ENCODE results near the gene ETV3L. TPM values are rescaled to one million over a fixed set of nuclear protein-coding genes. Genes with fewer than 3 reads are reported as not detected.
A peak's percentile ranks its signal among the peaks of the same experiment; 100 is the strongest.

The ETV3L gene
- total RNA-seq (not detected), polyA plus RNA-seq (not detected)

DNA sequence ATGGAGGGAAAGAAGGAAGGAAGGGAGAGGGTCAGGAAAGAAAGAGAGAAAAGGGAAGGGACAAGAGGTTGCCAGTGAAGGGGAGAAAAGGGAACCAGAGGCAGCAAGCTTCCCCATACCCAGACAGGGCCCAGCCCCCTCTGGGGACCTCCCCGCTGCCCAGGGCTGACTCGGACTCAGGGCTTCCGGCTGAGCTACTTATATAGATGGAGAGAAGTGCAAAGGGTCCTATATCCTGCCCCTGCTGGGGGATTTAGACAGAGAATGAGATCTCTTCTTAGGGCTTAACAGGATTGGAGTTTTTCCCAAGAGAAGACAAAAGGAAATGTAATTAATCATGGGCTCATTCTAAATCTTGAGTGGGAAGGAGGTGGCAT is at the start of gene ETV3L:
Gene ETV3L, minus strand, starts transcription at position 176 of the 377 bp plus-strand sequence. CDS start 285 bp downstream, outside the sequence.
- Histone ChIP-seq H3K9me3 (ENCODE audit: control insufficient read depth in 1 of 2, low read length in 2 of 2) (no peaks in the 10 kb centered on the region), H3K36me3 (ENCODE audit: insufficient read depth, low read length) (no peaks in the 10 kb centered on the region), H3K4me1 (ENCODE audit: insufficient read depth, low read length) (no peaks in the 10 kb centered on the region), H3K27me3 (ENCODE audit: insufficient read depth, low read length) (no peaks in the 10 kb centered on the region), H3K4me3 (ENCODE audit: low read length in 2 of 2) (no peak within 1 kb of the TSS), H3K27ac (ENCODE audit: low read depth, low read length) (no peak within 1 kb of the TSS)
- Mint-ChIP-seq H3K4me3 (no peak within 1 kb of the TSS), H3K4me1 (peaks cover 0 to 4% (median 0%) of the 10 kb centered on the region in 4 donors), H3K27ac (no peak within 1 kb of the TSS), H3K27me3 (peaks cover 0 to 3% of the 10 kb centered on the region in 2 donors), H3K9me3 (peaks cover 0 to 2% (median 0%) of the 10 kb centered on the region in 8 donors), H3K36me3 (no peaks in the 10 kb centered on the region)
- ChIA-PET CTCF (ENCODE audit: partially characterized antibody) (interaction anchor here (1.7 kb wide), 1 partner anchor 56 kb away, joined by 4 read pairs; no protein-coding TSS in a partner anchor), POLR2A (ENCODE audit: partially characterized antibody) (no interaction called here)
- intact Hi-C loops (cut with micrococcal nuclease): no loop called here
- no peak for DNase-seq

DNA sequence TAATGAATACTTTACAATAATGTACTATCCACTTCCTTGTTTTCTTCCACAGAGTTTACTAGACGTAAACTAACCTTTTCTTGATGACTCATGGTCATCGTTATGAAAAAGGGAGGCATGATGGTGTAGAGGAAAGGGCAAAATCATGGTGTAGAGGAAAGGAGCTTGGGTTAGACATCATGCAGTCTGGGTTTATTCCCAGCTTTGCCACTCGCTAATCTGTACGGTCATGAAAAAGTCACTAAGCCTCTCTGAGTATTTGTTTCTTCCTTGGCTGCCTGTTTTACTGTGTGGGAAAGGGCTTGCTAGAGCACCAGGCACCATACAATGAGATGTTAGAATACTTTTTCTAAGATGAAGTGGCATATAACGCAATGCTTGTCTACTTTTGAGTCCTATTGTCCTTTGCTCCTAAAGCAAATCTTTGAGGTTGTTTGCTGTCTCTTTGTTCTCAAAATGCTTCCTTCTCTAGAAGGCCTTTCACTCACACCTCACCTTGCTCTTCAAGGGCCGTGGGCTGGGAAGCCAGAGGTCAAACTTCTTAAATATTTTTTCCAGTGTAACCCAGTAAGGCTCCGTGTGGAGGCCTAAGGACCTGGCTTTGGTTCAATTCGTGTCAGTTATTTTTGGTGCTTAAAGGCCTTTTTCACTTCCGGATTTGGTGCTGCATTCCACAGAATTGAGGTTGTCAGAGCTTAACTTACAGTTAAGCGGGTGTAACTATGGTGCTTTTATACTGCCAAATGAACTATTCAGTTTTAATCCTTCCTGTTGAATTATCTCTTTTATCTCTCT is 48.5 kb upstream of the ETV3L start:
- Mint-ChIP-seq H3K27me3 (no peaks in the 10 kb centered on the region), H3K4me3 (no peak overlapping the region), H3K9me3 (no peaks in the 10 kb centered on the region), H3K36me3 (no peaks in the 10 kb centered on the region), H3K27ac (peak overlapping the region in 1 of 7 donors; percentile 2), H3K4me1 (peaks cover 0 to 6% (median 5%) of the 10 kb centered on the region in 4 donors)
- H3K4me3 ChIP-seq (ENCODE audit: low read length in 2 of 2): no peak overlapping the region
- no peaks in the 10 kb centered on the region for H3K36me3 ChIP-seq (ENCODE audit: insufficient read depth, low read length)
- no peak overlapping the region for H3K27ac ChIP-seq (ENCODE audit: low read depth, low read length)
- DNase-seq: no peak
- ChIA-PET CTCF (ENCODE audit: partially characterized antibody) (interaction anchor here (1.6 to 3.4 kb wide), 2 partner anchors 9 to 58 kb away, joined by 7 to 11 read pairs; no protein-coding TSS in a partner anchor), POLR2A (ENCODE audit: partially characterized antibody) (no interaction called here)
- peaks cover 8% of the 10 kb centered on the region for H3K4me1 ChIP-seq (ENCODE audit: insufficient read depth, low read length)
- H3K9me3 ChIP-seq (ENCODE audit: control insufficient read depth in 1 of 2, low read length in 2 of 2): no peaks in the 10 kb centered on the region
- intact Hi-C loops (cut with micrococcal nuclease): no loop called here
- no peaks in the 10 kb centered on the region for H3K27me3 ChIP-seq (ENCODE audit: insufficient read depth, low read length)

DNA sequence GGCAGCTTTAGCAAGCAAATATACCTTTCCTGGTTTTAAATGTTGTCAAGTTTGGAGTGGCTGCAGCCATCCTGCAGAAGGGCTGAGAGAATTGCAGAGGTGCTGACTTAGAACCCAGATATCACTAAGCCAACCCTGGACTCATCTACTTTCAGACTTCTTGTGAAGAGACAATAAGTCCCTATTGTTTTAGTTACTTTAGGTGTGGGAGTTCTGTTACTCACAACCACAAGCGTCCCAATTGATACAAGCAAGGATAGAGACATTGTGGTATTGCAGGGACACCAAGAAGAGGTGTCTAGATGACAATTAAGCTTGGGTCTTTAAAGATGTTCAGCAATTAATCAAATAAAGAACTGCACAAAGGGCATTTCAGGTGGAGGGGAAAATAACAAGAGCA is 47.4 kb upstream of the ETV3L start:
- peaks cover 0 to 6% (median 5%) of the 10 kb centered on the region in 4 donors for H3K4me1 Mint-ChIP-seq
- no peaks in the 10 kb centered on the region for H3K9me3 Mint-ChIP-seq
- CTCF ChIA-PET (ENCODE audit: partially characterized antibody): interaction anchor here (1.5 to 3.4 kb wide), 3 partner anchors 8 to 57 kb away, joined by 5 to 11 read pairs (median 6); no protein-coding TSS in a partner anchor
- Histone ChIP-seq H3K9me3 (ENCODE audit: control insufficient read depth in 1 of 2, low read length in 2 of 2) (no peaks in the 10 kb centered on the region), H3K4me1 (ENCODE audit: insufficient read depth, low read length) (peaks cover 8% of the 10 kb centered on the region), H3K27me3 (ENCODE audit: insufficient read depth, low read length) (no peaks in the 10 kb centered on the region), H3K36me3 (ENCODE audit: insufficient read depth, low read length) (no peaks in the 10 kb centered on the region), H3K27ac (ENCODE audit: low read depth, low read length) (no peak overlapping the region), H3K4me3 (ENCODE audit: low read length in 2 of 2) (no peak overlapping the region)
- H3K4me3 Mint-ChIP-seq: no peak overlapping the region
- H3K27me3 Mint-ChIP-seq: no peaks in the 10 kb centered on the region
- no peak overlapping the region for H3K27ac Mint-ChIP-seq
- POLR2A ChIA-PET (ENCODE audit: partially characterized antibody): no interaction called here
- DNase-seq: no peak
- H3K36me3 Mint-ChIP-seq: no peaks in the 10 kb centered on the region
- intact Hi-C loops (cut with micrococcal nuclease): no loop called here

DNA sequence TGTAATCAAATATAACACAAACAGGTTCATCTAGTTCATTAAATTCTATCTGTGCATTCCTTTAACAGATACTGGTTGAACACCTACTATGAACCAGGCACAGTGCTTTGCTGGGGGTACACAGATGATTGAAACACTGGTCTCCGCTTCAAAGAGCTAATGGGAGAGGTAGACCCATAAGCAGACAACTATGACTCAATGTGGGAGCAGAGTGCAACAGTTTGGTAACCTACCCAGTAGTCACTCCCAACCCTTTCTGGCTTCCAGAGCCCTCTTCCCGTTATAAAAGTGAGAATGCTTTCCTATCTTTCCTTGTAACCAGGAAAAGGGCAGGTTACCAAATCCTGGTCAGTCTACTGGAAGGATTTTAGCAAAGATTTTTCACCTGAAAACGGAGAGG is 46.6 kb upstream of the ETV3L start:
- ChIA-PET CTCF (ENCODE audit: partially characterized antibody) (interaction anchor here (1.1 to 1.8 kb wide), 3 partner anchors 9 to 56 kb away, joined by 4 to 6 read pairs (median 5); no protein-coding TSS in a partner anchor), POLR2A (ENCODE audit: partially characterized antibody) (no interaction called here)
- Mint-ChIP-seq H3K27me3 (no peaks in the 10 kb centered on the region), H3K4me1 (peaks cover 0 to 6% (median 5%) of the 10 kb centered on the region in 4 donors), H3K36me3 (no peaks in the 10 kb centered on the region), H3K27ac (no peak overlapping the region), H3K4me3 (no peak overlapping the region), H3K9me3 (no peaks in the 10 kb centered on the region)
- H3K4me3 ChIP-seq (ENCODE audit: low read length in 2 of 2): no peak overlapping the region
- DNase-seq: no peak
- no peaks in the 10 kb centered on the region for H3K9me3 ChIP-seq (ENCODE audit: control insufficient read depth in 1 of 2, low read length in 2 of 2)
- no peaks in the 10 kb centered on the region for H3K36me3 ChIP-seq (ENCODE audit: insufficient read depth, low read length)
- H3K27me3 ChIP-seq (ENCODE audit: insufficient read depth, low read length): no peaks in the 10 kb centered on the region
- intact Hi-C loops (cut with micrococcal nuclease): no loop called here
- H3K27ac ChIP-seq (ENCODE audit: low read depth, low read length): no peak overlapping the region
- H3K4me1 ChIP-seq (ENCODE audit: insufficient read depth, low read length): peaks cover 8% of the 10 kb centered on the region

DNA sequence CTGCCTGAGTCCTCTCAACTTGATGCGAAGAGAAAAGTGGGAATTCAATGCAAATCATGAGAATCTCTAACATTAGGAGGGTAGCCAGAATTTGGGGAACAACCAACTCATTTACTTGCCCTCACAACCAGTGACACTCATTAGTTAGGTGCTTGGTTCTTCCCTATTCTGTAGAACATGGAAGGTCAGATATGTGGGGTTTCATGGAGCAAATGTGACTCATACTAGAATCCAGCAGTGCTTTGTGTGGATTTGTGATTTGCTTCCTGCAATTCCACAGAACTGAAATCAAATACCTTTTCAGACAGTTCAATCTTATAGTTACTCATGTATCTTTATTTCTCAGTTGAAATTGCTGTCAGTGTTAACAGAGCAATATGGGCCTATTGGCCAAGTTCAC is 45.5 kb upstream of the ETV3L start:
- POLR2A ChIA-PET (ENCODE audit: partially characterized antibody): no interaction called here
- H3K27ac Mint-ChIP-seq: no peak overlapping the region
- no peaks in the 10 kb centered on the region for H3K27me3 ChIP-seq (ENCODE audit: insufficient read depth, low read length)
- H3K27me3 Mint-ChIP-seq: no peaks in the 10 kb centered on the region
- no peaks in the 10 kb centered on the region for H3K36me3 Mint-ChIP-seq
- H3K9me3 ChIP-seq (ENCODE audit: control insufficient read depth in 1 of 2, low read length in 2 of 2): no peaks in the 10 kb centered on the region
- no peak for DNase-seq
- CTCF ChIA-PET (ENCODE audit: partially characterized antibody): no interaction called here
- H3K36me3 ChIP-seq (ENCODE audit: insufficient read depth, low read length): no peaks in the 10 kb centered on the region
- H3K9me3 Mint-ChIP-seq: no peaks in the 10 kb centered on the region
- H3K27ac ChIP-seq (ENCODE audit: low read depth, low read length): no peak overlapping the region
- peaks cover 0 to 6% (median under 1%) of the 10 kb centered on the region in 4 donors for H3K4me1 Mint-ChIP-seq
- intact Hi-C loops (cut with micrococcal nuclease): no loop called here
- no peak overlapping the region for H3K4me3 ChIP-seq (ENCODE audit: low read length in 2 of 2)
- H3K4me1 ChIP-seq (ENCODE audit: insufficient read depth, low read length): no peaks in the 10 kb centered on the region
- no peak overlapping the region for H3K4me3 Mint-ChIP-seq

- H3K4me1 Mint-ChIP-seq: peaks cover 2 to 6% (median 3%) of the 10 kb centered on the region in 4 donors
- Histone ChIP-seq H3K4me1 (ENCODE audit: insufficient read depth, low read length) (no peaks in the 10 kb centered on the region), H3K27ac (ENCODE audit: low read depth, low read length) (no peak overlapping the region), H3K9me3 (ENCODE audit: control insufficient read depth in 1 of 2, low read length in 2 of 2) (no peaks in the 10 kb centered on the region), H3K4me3 (ENCODE audit: low read length in 2 of 2) (no peak overlapping the region), H3K36me3 (ENCODE audit: insufficient read depth, low read length) (no peaks in the 10 kb centered on the region), H3K27me3 (ENCODE audit: insufficient read depth, low read length) (no peaks in the 10 kb centered on the region)
- H3K27me3 Mint-ChIP-seq: no peaks in the 10 kb centered on the region
- no peaks in the 10 kb centered on the region for H3K9me3 Mint-ChIP-seq
- ChIA-PET POLR2A (ENCODE audit: partially characterized antibody) (no interaction called here), CTCF (ENCODE audit: partially characterized antibody) (no interaction called here)
- H3K27ac Mint-ChIP-seq: no peak overlapping the region
- intact Hi-C loops (cut with micrococcal nuclease): no loop called here
- H3K4me3 Mint-ChIP-seq: no peak overlapping the region
- no peaks in the 10 kb centered on the region for H3K36me3 Mint-ChIP-seq
- no peak for DNase-seq
Measured at GRCh38 chr1:157144509-157144908, 44.9 kb upstream of the ETV3L start.

- H3K27ac ChIP-seq (ENCODE audit: low read depth, low read length): no peak overlapping the region
- DNase-seq: no peak
- peaks cover 10 to 14% (median 11%) of the 10 kb centered on the region in 4 donors for H3K4me1 Mint-ChIP-seq
- H3K4me1 ChIP-seq (ENCODE audit: insufficient read depth, low read length): peaks cover 6% of the 10 kb centered on the region
- H3K9me3 Mint-ChIP-seq: no peaks in the 10 kb centered on the region
- H3K4me3 Mint-ChIP-seq: no peak overlapping the region
- no peak overlapping the region for H3K4me3 ChIP-seq (ENCODE audit: low read length in 2 of 2)
- peaks cover 0 to 2% of the 10 kb centered on the region in 2 donors for H3K36me3 Mint-ChIP-seq
- no peak overlapping the region for H3K27ac Mint-ChIP-seq
- ChIA-PET CTCF (ENCODE audit: partially characterized antibody) (interaction anchor here (1.5 to 1.6 kb wide), 2 partner anchors 11 to 14 kb away, joined by 4 to 6 read pairs; no protein-coding TSS in a partner anchor), POLR2A (ENCODE audit: partially characterized antibody) (no interaction called here)
- no peaks in the 10 kb centered on the region for H3K36me3 ChIP-seq (ENCODE audit: insufficient read depth, low read length)
- no peaks in the 10 kb centered on the region for H3K27me3 Mint-ChIP-seq
- intact Hi-C loops (cut with micrococcal nuclease): no loop called here
- H3K9me3 ChIP-seq (ENCODE audit: control insufficient read depth in 1 of 2, low read length in 2 of 2): no peaks in the 10 kb centered on the region
- H3K27me3 ChIP-seq (ENCODE audit: insufficient read depth, low read length): no peaks in the 10 kb centered on the region
Measured at GRCh38 chr1:157142765-157143423, 43.3 kb upstream of the ETV3L start.
